Measurements from ENCODE around the gene SLC16A9. TPM values are rescaled to one million over a fixed set of nuclear protein-coding genes. Genes with fewer than 3 reads are reported as not detected.

The SLC16A9 gene
- total and polyA plus RNA-seq, 2 donors (not counting 3 experiments of a cell fraction or from before 2014, with no cell fraction given) = 0.35 TPM; not detected in 1

DNA sequence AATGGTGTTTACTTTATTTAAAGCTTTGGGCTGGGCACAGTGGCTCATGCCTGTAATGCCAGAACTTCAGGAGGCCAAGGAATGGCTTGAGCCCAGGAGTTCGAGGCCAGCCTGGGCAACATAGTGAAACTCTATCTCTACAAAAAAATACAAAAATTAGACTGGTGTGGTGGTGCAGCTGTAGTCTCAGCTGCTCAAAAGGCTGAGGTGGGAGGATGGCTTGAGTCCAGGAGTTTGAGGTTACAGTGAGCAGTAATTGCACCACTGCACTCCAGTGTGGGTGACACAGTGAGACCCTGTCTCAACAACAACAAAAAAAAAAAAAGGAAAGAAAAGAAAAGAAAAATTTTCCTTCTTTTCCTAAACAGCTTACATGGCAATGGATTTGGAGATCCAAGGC, 22.0 kb downstream of the SLC16A9 start:
- DNase-seq (ENCODE audit: low read depth, low spot score) (no peak), FAIRE-seq (no peak)
- H3K9ac ChIP-seq (replicated peaks; ENCODE audit: extremely low read depth, insufficient read depth, low read length) = no peak overlapping the region
- H3K79me2 ChIP-seq (ENCODE audit: control insufficient read depth, insufficient read depth, low read length) = no peaks in the 10 kb centered on the region
- dilution Hi-C loops (cut with MboI; ENCODE audit: extremely low pct_ligation_motif_present, low sequenced_read_pairs) (no loop called here), intact Hi-C loops (cut with micrococcal nuclease) (no loop called here)
- CTCF ChIA-PET = no interaction called here
- no peak overlapping the region for H3K27ac ChIP-seq (ENCODE audit: insufficient read depth, low read depth, low read length)
- TF ChIP-seq POLR2AphosphoS5 (IDR thresholded peaks at IDR 0.05; ENCODE audit: insufficient read depth, low read depth, low read length) (no peak), MYC (IDR thresholded peaks at IDR 0.05; ENCODE audit: low read depth, low read length) (no peak), POLR2A (IDR thresholded peaks at IDR 0.05; ENCODE audit: low read depth, low read length) (no peak), FOS (IDR thresholded peaks at IDR 0.05; ENCODE audit: borderline replicate concordance, insufficient read depth, low read length) (no peak), JUN (IDR thresholded peaks at IDR 0.05; ENCODE audit: borderline replicate concordance, insufficient read depth, insufficient read length, low read depth) (no peak), EZH2 (IDR thresholded peaks at IDR 0.05; ENCODE audit: borderline replicate concordance, low read depth, low read length, severe bottlenecking) (no peak), GATA2 (IDR thresholded peaks at IDR 0.05; ENCODE audit: insufficient read depth, insufficient read length, low read depth, low read length) (no peak)
- TF ChIP-seq, protein P1, sequence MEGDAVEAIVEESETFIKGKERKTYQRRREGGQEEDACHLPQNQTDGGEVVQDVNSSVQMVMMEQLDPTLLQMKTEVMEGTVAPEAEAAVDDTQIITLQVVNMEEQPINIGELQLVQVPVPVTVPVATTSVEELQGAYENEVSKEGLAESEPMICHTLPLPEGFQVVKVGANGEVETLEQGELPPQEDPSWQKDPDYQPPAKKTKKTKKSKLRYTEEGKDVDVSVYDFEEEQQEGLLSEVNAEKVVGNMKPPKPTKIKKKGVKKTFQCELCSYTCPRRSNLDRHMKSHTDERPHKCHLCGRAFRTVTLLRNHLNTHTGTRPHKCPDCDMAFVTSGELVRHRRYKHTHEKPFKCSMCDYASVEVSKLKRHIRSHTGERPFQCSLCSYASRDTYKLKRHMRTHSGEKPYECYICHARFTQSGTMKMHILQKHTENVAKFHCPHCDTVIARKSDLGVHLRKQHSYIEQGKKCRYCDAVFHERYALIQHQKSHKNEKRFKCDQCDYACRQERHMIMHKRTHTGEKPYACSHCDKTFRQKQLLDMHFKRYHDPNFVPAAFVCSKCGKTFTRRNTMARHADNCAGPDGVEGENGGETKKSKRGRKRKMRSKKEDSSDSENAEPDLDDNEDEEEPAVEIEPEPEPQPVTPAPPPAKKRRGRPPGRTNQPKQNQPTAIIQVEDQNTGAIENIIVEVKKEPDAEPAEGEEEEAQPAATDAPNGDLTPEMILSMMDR (IDR thresholded peaks at IDR 0.05; ENCODE audit: extremely low read depth in 1 of 2, insufficient read depth in 1 of 2, low read depth in 1 of 2, low read length in 2 of 2) = no peak
- TF ChIP-seq, protein P2, sequence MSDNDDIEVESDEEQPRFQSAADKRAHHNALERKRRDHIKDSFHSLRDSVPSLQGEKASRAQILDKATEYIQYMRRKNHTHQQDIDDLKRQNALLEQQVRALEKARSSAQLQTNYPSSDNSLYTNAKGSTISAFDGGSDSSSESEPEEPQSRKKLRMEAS (IDR thresholded peaks at IDR 0.05; ENCODE audit: insufficient read depth, insufficient read length) = no peak
- H3K36me3 ChIP-seq (ENCODE audit: control insufficient read depth in 2 of 2, extremely low read depth in 1 of 2, insufficient read depth in 2 of 2, low read length in 2 of 2) = no peaks in the 10 kb centered on the region
- no peaks in the 10 kb centered on the region for H3K27me3 ChIP-seq (ENCODE audit: control insufficient read depth in 2 of 2, insufficient read depth in 2 of 2, low read length in 2 of 2)
- H3K4me2 ChIP-seq (ENCODE audit: insufficient read depth, low read length) = no peak overlapping the region
- H3K4me1 ChIP-seq (ENCODE audit: control insufficient read depth, extremely low read depth, insufficient read depth, low read length) = no peaks in the 10 kb centered on the region
- no TSS peak for BruUV-seq (replicated peaks)
- no peak overlapping the region for H3K4me3 ChIP-seq (replicated peaks in 1 of 3; ENCODE audit: insufficient read depth in 1 of 3, low read depth in 1 of 3, low read length in 3 of 3)
- H3K9me1 ChIP-seq (replicated peaks; ENCODE audit: control insufficient read depth, extremely low read depth, insufficient read depth, low read length) = no peaks in the 10 kb centered on the region
- no peaks in the 10 kb centered on the region for H3K9me3 ChIP-seq (replicated peaks; ENCODE audit: control insufficient read depth, insufficient read depth, low read length)
- no peaks in the 10 kb centered on the region for H4K20me1 ChIP-seq (replicated peaks; ENCODE audit: control insufficient read depth, extremely low read depth, insufficient read depth, low read length)
- H2AFZ ChIP-seq (ENCODE audit: low read depth, low read length) = no peak overlapping the region
- POLR2A ChIA-PET = no interaction called here

Data from endothelial cell of umbilical vein (primary cell).